ENCODE results near the gene AHRR. TPM values are rescaled to one million over a fixed set of nuclear protein-coding genes. Genes with fewer than 3 reads are reported as not detected.

The AHRR gene
- total and polyA plus RNA-seq, 2 of the 4 experiments (the other 2 are of a cell fraction), result 15.6 to 37.1 TPM

DNA sequence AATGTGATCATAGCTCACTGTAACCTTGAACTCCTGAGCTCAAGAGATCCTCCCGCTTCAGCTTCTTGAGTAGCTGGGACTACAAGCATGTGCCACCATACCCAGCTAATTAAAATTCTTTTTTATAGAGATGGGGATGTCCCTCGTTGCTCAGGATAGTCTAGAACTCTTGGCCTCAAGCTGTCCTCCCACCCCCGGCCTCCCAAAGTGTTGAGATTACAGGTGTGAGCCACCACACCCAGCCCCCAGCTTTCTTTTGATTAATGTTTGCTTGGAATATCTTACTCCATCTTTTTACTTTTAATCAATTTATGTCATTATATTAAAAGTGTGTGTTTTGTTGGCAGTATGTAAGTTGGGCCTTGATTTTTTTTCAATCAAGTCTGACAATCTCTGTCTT, 62.1 kb downstream of the AHRR start:
- no peak overlapping the region for H2AK9ac ChIP-seq (replicated peaks; ENCODE audit: low read depth, low read length, poor library complexity)
- in situ Hi-C loops (cut with MboI; ENCODE audit: low sequenced_read_pairs) (no loop called here), dilution Hi-C loops (cut with HindIII; ENCODE audit: low sequenced_read_pairs, unreplicated experiment) (no loop called here), intact Hi-C loops (cut with micrococcal nuclease) (no loop called here)
- H2BK120ac ChIP-seq (ENCODE audit: low read depth, low read length), result no peak overlapping the region
- POLR2A ChIA-PET (ENCODE audit: unreplicated experiment), result no interaction called here
- no peak overlapping the region for H3K14ac ChIP-seq (replicated peaks; ENCODE audit: low read depth, low read length)
- no peak overlapping the region for H3K56ac ChIP-seq (ENCODE audit: extremely low read depth, insufficient read depth, low read length)
- H4K5ac ChIP-seq (ENCODE audit: low read depth, low read length), result no peak overlapping the region
- CTCF ChIA-PET, result interaction anchor here (1.1 kb wide), 1 partner anchor 15 kb away, joined by 6 read pairs; no protein-coding TSS in a partner anchor
- no peak for TF ChIP-seq MAFK (IDR thresholded peaks at IDR 0.05; ENCODE audit: low read depth, low read length)
- no peak for TF ChIP-seq RCOR1 (IDR thresholded peaks at IDR 0.05; ENCODE audit: insufficient replicate concordance, low read length)
- TF ChIP-seq CHD1 (IDR thresholded peaks at IDR 0.05; ENCODE audit: low read depth, low read length), result no peak
- TF ChIP-seq, protein P1, sequence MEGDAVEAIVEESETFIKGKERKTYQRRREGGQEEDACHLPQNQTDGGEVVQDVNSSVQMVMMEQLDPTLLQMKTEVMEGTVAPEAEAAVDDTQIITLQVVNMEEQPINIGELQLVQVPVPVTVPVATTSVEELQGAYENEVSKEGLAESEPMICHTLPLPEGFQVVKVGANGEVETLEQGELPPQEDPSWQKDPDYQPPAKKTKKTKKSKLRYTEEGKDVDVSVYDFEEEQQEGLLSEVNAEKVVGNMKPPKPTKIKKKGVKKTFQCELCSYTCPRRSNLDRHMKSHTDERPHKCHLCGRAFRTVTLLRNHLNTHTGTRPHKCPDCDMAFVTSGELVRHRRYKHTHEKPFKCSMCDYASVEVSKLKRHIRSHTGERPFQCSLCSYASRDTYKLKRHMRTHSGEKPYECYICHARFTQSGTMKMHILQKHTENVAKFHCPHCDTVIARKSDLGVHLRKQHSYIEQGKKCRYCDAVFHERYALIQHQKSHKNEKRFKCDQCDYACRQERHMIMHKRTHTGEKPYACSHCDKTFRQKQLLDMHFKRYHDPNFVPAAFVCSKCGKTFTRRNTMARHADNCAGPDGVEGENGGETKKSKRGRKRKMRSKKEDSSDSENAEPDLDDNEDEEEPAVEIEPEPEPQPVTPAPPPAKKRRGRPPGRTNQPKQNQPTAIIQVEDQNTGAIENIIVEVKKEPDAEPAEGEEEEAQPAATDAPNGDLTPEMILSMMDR (conservative IDR thresholded peaks at IDR 0.05; ENCODE audit: low read depth, low read length), result no peak
- TF ChIP-seq, protein P2, sequence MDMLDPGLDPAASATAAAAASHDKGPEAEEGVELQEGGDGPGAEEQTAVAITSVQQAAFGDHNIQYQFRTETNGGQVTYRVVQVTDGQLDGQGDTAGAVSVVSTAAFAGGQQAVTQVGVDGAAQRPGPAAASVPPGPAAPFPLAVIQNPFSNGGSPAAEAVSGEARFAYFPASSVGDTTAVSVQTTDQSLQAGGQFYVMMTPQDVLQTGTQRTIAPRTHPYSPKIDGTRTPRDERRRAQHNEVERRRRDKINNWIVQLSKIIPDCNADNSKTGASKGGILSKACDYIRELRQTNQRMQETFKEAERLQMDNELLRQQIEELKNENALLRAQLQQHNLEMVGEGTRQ (IDR thresholded peaks at IDR 0.05; ENCODE audit: low read depth, low read length), result no peak
- no peak for TF ChIP-seq RFX5 (IDR thresholded peaks at IDR 0.05; ENCODE audit: low read depth, low read length)
- TF ChIP-seq NFE2L2 (IDR thresholded peaks at IDR 0.05; ENCODE audit: low read depth, low read length), result no peak
- TF ChIP-seq, protein P3, sequence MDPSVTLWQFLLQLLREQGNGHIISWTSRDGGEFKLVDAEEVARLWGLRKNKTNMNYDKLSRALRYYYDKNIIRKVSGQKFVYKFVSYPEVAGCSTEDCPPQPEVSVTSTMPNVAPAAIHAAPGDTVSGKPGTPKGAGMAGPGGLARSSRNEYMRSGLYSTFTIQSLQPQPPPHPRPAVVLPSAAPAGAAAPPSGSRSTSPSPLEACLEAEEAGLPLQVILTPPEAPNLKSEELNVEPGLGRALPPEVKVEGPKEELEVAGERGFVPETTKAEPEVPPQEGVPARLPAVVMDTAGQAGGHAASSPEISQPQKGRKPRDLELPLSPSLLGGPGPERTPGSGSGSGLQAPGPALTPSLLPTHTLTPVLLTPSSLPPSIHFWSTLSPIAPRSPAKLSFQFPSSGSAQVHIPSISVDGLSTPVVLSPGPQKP (IDR thresholded peaks at IDR 0.05; ENCODE audit: borderline replicate concordance, low read depth, low read length), result no peak
- no peak for TF ChIP-seq MAZ (IDR thresholded peaks at IDR 0.05; ENCODE audit: borderline replicate concordance, low read depth, low read length)
- TF ChIP-seq FOS (IDR thresholded peaks at IDR 0.05; ENCODE audit: low read depth, low read length), result no peak
- no peak for TF ChIP-seq POLR2A (IDR thresholded peaks at IDR 0.05; ENCODE audit: low read depth, low read length)
- no peak for TF ChIP-seq CEBPB (IDR thresholded peaks at IDR 0.05; ENCODE audit: low read depth, low read length)
- TF ChIP-seq MXI1 (IDR thresholded peaks at IDR 0.05; ENCODE audit: borderline replicate concordance, low read depth, low read length), result no peak
- no peak for TF ChIP-seq SMC3 (IDR thresholded peaks at IDR 0.05; ENCODE audit: low read depth, low read length)
- no peak for TF ChIP-seq RAD21 (IDR thresholded peaks at IDR 0.05; ENCODE audit: low read length)
- no peak for TF ChIP-seq BHLHE40 (IDR thresholded peaks at IDR 0.05; ENCODE audit: low read depth, low read length)
- H3K9ac ChIP-seq (ENCODE audit: low read depth, low read length), result no peak overlapping the region
- peaks cover 12% of the 10 kb centered on the region for H3K9me1 ChIP-seq (ENCODE audit: insufficient read depth, low read length)
- WGBS, 2 experiments (ENCODE audit: extremely low coverage in 2 of 2, insufficient read length in 1 of 2), result no CpG with 5 or more reads among the region's 3 CpGs
- H3K27me3 ChIP-seq (ENCODE audit: control insufficient read depth, insufficient read depth, low read length), result no peaks in the 10 kb centered on the region
- DNase-seq (no peak), ATAC-seq (ENCODE audit: low read depth) (no peak)
- peak overlapping the region; percentile 9; the same call in 1 of the 2 replicates for H3K4ac ChIP-seq (ENCODE audit: low read depth, low read length)
- no peak overlapping the region for H2AK5ac ChIP-seq (ENCODE audit: low read depth, low read length)
- no peak overlapping the region for H4K91ac ChIP-seq (ENCODE audit: insufficient read depth, low read depth, low read length)
- no peak overlapping the region for H2BK5ac ChIP-seq (ENCODE audit: low read depth, low read length, poor library complexity, severe bottlenecking)
- H2BK20ac ChIP-seq (ENCODE audit: low read depth, low read length), result 0 out of 2 replicates have a peak overlapping the region, but pooled peaks have one; percentile 29
- H3K23ac ChIP-seq (ENCODE audit: low read depth, low read length), result no peak overlapping the region
- BruUV-seq (replicated peaks), result no TSS peak
- no peak overlapping the region for H3K27ac ChIP-seq (ENCODE audit: insufficient read depth, low read length)
- H3K36me3 ChIP-seq (ENCODE audit: control insufficient read depth, insufficient read depth, low read length), result peaks cover 27% of the 10 kb centered on the region
- peaks cover 2% of the 10 kb centered on the region for H3K9me3 ChIP-seq (ENCODE audit: control insufficient read depth, insufficient read depth, low read length)
- H3K4me3 ChIP-seq (ENCODE audit: insufficient read depth, low read depth, low read length), result no peak overlapping the region
- peaks cover 21 to 62% of the 10 kb centered on the region in 2 experiments; a peak in 3 of 4 replicates for H3K79me1 ChIP-seq (ENCODE audit: low read depth in 1 of 2, low read length in 2 of 2)
- H4K20me1 ChIP-seq (ENCODE audit: insufficient read depth, low read length), result no peaks in the 10 kb centered on the region; the same call in 1 of the 2 replicates
- no peak overlapping the region for H3K18ac ChIP-seq (ENCODE audit: low read depth, low read length)
- no peak overlapping the region for H2AFZ ChIP-seq (replicated peaks; ENCODE audit: low read length, poor library complexity)
- no peak overlapping the region for H3K4me2 ChIP-seq (ENCODE audit: low read depth, low read length)
- peaks cover 17% of the 10 kb centered on the region for H3K4me1 ChIP-seq (ENCODE audit: control insufficient read depth, insufficient read depth, low read length)
- no peak overlapping the region for H4K8ac ChIP-seq (ENCODE audit: low read depth in 2 of 2, low read length in 2 of 2)
- H2BK15ac ChIP-seq (ENCODE audit: low read depth, low read length), result no peak overlapping the region
